Amygdala (tissue), 56 donors: ENCODE results near the gene ATXN2.

Experiments used
- DNase-seq, 56 donors: peaks; one replicate each; lab custom pipeline; 2025; lab: John Stamatoyannopoulos, UW

Gene ATXN2

DNA sequence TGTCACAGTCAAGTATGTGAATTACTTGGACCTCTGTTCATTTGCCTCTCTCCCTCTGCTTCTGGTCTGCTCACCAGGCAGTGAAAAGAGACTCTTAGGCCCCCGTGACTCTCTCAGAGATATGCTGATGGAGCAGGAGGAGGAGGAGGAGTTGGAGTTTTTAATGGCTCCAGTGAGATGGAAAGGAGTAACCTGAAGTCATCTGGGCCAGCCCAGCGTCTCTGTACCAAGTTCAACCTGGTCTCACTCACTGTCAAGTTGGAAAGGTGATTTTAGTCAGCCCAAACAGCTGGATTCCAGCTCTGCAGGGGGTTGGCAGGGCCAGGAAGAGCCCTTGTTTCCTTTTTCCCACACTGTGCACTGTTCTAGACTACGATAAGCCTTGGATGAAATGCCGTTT lies 144.8 kb downstream of the ATXN2 start:
- DNase-seq: no peak

DNA sequence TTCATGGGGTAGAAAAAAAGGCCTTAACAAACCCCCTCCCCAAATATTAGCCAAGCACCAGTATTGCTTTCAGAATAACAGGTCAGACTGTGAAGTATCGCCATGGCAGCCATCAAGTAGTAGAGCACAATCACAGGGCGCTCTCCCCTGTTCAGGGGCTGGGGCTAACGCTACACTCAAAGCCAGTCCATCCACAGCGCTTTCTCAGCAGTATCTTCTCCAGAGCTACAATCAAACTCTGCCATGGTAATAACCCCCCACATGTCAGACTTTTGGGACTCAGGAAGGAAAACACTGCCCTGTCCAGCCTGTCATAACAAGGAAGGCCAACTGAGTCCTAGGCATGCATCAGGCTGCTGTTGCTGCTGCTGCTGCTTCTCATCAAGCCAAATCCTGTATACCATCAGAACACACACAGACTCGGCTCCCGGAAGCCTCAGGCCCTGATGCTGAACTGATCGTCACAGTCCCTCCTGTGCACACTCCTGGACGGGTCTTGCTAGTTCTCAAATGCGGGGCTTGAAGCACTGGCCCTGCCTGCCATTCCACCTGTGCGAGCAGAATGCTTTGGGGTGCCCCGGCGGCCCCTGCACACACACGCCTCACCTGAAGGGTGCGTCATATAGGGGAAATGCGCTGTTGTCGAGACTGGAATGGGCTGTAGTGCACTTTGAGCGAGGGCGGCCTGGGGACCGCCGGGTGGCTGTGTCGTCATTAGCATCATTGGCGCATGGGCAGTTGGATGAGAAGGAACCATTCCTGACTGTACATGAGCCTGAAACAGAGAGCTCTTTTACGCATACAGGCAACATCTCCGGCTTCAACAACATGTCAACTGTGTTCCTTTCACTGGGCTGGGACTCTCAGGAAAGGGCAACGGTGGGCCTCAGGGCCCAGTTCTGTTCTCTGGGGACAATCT lies 145.8 kb downstream of the ATXN2 start:
- peak in 16 of 56 donors; percentile 23 to 61 (median 50) for DNase-seq

DNA sequence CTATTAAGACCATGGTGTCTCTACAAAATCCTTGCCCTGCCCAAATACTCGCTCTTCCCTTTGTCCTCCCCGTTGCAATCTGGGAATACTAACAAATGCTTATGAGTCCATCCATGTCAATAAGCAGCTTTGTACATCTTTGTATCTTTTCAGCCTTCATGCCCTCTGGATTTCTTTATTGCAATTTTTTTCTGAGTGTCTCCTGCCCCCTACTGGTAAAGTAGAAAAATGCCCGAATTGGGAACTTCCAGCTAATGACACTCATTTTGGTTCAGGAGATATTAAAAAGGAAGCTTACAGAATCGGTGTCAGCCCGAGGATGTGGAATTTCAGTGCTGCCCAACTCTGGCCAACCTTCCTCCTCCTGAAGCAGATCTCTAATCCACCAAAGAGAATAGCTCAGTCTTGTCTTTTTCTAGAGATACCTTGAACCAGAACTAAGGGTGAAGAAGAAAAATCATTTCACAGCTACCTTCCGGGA lies 147.4 kb downstream of the ATXN2 start:
- peak in 3 of 56 donors; percentile 26 to 33 (median 30) for DNase-seq

DNA sequence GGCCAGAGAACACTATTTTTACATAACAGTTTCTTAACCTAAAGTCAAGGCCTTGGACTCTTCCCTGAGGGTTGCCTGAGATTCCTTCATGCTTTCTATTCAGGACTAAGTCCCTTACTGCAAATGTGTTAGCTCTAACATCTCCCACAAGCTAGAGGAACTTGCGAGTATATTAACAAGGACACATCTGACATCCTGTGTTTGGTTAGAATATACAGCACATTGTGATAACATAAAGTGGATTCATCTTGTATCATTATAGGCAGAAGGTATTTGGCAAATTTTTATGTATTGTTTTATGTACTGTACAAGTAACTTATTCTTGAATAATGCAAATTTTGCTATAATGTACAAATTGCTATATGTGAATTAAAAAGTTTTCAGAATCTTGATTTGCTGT lies 147.9 kb downstream of the ATXN2 start:
- no peak for DNase-seq

DNA sequence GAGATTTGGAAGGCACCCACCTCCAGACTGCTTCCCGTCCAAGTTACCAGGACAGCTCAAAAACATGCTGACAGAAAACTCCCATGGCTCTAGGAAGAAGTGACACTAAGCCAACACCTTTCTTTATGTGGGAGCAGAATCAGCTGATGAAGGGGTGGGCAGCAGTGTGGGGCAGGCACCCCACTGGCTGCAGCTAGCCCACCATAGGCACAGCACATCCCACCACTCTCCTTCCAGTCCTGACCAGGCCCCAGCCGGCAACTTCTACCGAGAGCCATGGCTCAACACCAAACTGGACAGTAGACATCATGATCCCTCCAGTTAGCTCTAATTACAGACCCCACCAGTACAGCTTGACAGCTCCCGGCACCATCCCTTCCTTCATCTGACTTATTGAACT lies 148.4 kb downstream of the ATXN2 start:
- no peak for DNase-seq

DNA sequence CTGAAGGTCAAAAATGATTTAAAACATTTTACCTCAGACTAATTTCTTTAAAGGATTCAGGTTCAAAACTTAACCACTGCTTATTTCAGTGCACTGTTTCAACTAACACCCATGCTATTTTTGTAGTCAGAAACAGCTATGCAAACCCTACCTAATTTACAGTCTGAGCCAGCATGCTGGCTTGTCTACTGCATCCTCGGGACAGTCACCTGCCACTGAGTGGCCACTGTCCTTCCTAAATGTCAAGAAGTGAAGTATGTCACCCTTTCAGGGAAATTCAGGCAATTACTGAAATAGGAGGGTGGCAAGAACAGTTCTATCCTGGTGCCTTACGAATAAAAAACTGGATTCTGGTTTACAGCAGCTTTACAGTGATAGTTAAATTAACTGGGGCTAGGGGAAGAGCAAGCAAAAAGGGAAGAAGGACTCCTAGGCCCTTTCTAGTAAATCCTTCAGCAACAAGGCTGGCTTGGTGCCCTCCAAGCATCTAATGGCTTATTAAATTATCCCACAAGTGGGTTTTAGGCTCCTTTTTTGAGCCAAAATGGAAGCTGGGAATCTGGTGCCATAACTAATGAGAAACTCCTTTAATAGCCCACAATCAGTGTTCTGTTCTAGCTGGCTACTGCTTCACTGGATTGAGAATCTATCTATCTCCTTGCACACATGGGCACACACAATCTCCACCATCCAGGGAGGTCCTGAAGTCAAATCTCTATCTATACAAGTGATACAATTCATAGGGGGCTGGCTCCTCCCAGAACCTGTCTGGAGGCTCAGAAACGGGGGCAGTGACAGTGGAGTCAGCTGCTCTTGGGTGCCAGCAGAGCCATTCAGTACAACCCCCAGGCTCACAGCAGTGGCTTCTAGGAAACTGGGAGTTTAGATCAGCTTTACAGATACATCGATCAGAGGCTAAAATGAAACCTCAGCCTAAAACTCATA lies 150.0 kb downstream of the ATXN2 start:
- DNase-seq: no peak

DNA sequence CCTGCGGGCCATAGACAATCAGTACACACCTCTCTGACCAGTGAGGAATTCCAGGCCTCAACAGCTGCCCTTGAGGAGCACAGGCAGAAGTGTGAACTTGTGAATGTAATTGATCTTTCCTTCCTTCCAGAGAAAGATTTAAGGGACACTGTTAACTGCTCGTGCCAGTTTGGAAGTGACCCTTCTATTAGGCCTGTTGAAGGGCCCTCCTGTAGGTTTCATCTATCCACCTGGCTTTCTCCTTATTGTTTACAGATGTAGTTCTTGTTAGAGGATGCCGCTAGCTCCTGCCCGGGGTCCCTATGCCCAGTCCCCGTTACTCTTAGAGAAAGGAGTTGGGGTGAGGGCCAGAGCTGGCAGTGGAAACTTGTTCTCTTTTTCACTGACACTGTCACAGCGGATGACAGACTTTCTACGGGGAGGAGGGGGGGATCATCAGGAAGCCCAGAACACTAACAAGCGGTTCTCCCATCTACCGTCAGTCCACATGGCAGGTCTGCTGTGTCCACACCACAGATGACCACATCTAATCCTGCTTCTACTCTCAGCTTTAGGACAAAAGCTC lies 150.8 kb downstream of the ATXN2 start:
- no peak for DNase-seq

DNA sequence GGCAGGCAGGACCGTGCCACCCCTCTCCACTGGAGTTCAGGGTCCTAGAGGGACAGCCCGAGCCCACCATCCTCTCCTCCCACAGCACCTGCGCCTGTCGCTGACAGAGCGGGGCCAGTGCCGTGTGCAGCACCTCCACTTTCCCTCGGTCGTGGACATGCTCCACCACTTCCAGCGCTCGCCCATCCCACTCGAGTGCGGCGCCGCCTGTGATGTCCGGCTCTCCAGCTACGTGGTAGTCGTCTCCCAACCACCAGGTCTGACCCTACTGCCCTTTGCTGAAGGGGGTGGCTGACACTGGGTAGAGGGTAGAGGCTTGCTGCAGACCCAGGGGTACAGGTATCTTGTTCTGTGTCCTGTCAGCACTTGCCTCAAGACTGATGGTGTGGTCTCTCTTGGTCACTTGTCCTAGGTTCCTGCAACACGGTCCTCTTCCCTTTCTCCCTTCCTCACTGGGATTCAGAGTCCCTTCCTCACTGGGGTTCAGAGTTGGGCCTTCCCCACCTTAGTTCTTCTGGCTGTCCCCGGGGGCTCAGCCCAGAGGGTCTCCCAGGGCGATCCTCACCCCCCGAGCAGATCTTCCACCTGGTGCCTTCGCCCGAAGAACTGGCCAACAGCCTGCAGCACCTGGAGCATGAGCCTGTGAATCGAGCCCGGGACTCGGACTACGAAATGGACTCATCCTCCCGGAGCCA lies 151.4 kb downstream of the ATXN2 start:
- DNase-seq: no peak

DNA sequence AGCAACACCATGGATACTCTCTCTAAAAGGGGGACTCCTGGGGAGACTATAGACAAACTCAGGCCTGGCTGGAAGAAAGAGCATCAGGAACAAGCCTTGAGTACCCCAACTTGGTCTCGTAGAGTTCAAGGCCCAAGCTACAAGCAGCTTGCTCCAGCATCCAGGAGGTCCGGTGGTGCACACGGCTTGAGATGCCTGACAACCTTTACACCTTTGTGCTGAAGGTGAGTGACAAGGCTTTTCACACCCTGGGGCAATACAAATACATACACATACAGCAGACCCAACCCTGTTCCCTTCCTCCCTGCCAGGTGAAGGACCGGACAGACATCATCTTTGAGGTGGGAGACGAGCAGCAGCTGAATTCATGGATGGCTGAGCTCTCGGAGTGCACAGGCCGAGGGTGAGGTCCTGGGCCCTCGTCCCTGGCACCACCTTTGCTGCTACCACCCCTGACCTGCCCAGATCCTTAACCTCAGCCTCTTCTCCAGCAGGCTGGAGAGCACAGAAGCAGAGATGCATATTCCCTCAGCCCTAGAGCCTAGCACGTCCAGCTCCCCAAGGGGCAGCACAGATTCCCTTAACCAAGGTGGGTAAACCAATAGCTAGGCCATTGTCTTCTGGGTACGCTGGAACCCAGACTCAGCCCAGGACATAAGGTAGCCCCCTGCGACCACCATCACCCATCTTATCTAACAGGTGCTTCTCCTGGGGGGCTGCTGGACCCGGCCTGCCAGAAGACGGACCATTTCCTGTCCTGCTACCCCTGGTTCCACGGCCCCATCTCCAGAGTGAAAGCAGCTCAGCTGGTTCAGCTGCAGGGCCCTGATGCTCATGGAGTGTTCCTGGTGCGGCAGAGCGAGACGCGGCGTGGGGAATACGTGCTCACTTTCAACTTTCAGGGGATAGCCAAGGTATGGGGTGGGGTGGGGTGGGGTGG lies 152.2 kb downstream of the ATXN2 start:
- no peak for DNase-seq

DNA sequence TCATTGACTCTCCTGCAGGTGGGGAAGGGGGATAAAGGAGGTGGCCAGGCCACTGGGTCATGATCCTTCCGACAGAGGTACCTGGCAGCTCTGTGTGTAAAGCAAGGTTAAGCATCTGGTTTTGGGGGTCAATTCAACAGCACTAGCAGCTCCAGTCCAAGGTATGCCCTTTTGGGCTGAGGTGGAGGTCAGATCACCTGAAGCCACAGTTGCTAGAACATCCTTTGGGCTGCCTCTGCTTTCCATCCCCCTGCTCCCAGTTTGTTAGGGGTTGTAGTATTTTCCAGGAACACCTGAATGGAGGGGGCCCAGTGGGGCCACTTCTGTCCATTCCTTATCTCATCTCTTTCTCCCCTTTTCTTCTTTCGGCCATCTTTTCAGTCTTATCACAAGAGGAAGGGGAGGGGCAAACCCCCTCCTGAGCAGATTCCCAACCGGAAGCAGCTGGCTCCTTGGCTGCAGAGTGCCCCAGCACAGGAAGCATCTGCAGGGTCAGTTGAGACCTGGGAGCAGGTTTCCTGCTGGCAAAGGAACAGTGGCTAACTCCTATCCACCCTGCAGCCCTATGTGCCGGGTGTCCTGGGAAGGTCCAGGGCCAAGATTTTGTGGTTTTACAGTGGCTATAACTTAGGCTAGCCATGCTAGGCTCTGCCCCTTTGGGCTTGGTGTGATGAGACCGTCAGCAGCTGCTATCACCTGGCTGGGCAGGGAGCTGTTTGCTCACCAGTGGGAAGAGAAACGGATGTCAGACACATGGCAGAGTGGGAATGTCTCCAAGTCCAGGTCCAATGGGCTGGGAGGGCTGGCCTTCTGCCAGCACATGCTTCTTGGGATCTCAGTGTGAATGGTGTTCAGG lies 153.2 kb downstream of the ATXN2 start:
- DNase-seq: peak in 1 of 56 donors; percentile 34

DNA sequence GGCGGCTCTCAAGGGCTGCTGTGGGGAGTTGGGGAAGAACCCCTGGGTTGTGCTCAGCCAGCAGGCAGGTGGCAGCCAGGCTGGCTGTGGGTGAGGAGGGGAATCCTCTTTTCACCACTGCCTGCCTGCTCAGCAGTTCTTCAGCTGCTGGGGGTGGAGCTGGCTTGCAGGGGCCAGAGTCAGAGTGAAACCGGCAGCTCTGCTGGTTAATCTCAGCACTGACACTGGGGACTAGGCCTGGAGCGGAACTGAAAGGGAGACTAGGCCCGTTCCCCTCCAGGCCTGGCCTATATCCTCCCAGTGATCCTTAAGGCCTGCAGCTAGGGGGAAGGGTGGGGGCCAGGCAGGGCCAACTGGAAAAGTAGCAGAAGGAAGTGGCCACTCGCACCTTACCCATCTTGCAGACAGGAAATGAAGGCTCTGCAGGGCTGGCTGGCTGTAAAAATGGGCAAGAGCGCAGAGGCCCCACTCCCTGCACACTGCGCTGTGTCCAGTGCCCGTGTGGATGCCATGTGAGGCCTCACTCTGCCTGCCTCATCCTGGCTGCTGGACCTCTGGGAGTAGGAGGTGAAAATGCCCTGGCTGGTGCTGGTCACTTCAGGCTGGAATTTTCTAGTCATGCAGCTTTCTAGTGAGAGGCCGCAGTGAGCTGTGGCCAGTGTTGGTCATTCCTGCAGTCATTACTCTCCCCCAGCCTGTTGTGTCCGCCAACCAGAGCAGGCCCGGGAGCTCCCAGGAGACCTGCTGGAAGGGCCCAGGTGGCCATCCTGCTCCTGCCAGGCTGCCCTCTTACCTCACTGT lies 154.0 kb downstream of the ATXN2 start:
- peak in 29 of 56 donors; percentile 27 to 72 (median 42) for DNase-seq

DNA sequence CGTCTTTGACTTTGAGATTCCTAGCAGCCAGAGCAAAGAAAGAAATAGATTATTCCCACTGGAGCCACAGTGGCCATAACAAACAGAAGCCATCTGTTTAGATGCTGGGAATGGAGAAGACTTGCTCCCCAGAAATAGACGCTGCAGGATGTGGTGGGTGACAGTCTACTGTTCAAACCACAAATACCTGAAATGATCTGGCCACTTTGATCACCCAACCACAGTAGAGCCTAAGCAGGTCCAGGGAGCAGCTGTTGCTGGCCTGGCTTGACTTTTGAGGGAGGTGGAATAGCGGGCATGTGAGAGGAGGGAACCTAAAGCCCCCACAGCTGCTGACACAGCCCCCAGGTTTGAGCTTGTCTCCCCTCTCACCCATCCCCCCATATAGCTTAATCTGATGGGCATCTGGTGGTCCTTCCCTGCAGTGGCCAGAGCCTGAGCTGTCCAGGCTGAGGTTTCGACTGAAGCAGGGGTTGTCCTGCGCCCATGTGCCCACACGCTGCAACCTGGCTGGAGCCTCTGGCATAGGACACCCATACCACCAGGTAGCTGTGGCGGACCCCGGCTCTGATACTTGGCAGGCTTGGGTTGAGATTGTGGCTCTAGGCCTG lies 154.7 kb downstream of the ATXN2 start:
- no peak for DNase-seq

DNA sequence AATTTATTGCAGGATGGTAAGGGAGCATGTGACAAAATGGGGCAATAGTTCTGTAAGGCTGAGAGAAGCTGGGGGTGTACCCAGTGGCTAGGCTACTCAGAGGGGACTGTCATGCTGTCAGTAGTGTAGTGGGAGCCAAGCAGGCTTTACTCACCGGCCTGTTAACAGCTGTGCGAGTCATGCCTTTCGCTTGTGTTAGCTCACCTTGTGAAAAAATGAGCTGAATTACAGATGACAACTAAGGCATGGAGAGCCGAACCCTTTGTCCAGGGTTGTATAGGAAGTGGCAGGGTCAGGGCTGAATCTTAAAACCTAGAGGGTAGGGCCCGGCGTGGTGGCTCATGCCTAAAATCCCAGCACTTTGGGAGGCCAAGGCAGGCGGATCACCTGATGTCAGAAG lies 155.5 kb downstream of the ATXN2 start:
- no peak for DNase-seq

DNA sequence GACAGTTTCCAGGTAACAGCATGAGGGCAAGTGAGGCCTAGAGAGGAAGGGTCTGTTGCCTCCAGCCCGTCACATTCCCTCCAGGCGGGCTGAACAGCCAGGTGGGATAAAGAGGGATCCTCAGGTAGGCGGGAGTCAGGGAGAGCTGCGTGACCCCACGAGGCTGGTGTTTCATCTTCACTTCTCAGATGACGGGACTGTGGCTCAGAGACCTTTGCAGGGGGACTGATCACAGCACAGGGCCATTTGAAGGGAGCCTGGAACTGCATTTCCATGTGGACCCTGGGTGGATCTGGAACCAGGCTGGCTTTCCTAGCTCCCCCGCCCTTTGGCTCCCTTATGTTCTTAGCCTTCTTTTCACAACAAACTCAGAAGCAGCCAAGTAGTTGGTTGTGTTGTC lies 156.0 kb downstream of the ATXN2 start:
- DNase-seq: no peak

DNA sequence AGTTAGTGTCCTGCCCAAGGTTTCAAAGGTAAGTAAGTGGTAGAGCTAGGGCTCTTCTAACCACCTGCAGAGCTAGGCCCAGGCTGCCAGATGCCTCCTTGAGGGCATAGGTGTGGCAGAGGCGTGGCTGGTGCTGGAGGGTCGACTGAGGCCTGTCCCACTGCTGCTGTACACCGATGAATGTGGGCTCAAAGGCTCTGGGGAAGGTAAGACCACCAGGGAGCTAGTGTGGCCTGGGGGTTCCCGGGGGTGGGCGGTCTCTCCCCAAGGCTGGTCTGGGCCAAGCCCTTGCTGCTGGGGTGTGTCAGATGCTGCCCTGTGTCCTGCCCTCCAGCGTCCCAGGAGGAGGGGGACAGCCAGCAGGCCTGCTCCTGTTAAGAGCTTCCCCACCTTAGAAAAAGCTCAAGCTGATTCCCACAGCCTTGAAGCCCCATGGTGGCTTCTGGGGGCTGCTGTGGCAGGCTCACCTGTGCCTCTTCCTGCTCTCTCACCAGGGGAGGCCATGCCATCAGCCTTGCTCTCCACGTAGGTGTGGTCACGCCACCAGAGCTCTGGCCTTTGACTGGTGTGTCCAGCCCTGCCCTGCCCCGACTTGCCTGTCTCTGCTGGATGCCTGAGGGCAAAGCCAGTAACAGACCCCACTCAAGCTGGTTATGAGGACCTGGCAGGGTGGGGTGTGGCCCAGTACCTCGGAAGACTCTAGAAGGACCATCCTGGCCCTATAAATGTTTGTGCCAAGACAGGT lies 156.6 kb downstream of the ATXN2 start:
- DNase-seq: no peak
